Thyroid gland (tissue), 4 donors: ENCODE measurements around the gene TBC1D17. TPM values are rescaled to one million over a fixed set of nuclear protein-coding genes. Genes with fewer than 3 reads are reported as not detected.

Source experiments
- DNase-seq, 2 donors: peaks; one replicate each; pipeline ENCODE4 v3.0.0-alpha.2; 2019
- H3K27ac ChIP-seq, 3 donors: fragments of 200-600 bp; sonication (generic); 1 replicate in 2 of 3; 2 replicates in 1 of 3; pipeline ENCODE4 v1.5.1; 2016 to 2019; ENCODE audit warnings: mild to moderate bottlenecking in 1 of 3, moderate library complexity in 1 of 3
- H3K27me3 ChIP-seq: fragments of 200-600 bp; sonication (generic); one replicate; pipeline ENCODE4 v1.5.1; 2019
- H3K36me3 ChIP-seq, 2 donors: fragments of 200-600 bp; sonication (generic); one replicate each; pipeline ENCODE4 v1.5.1; 2016 to 2019
- H3K4me1 ChIP-seq, 2 donors: fragments of 200-600 bp; sonication (generic); one replicate each; pipeline ENCODE4 v1.5.1; 2017 to 2019
- H3K4me3 ChIP-seq, 3 donors: fragments of 200-600 bp; sonication (generic); replicated peaks in 1 of 3; 1 replicate in 2 of 3; 2 replicates in 1 of 3; pipeline ENCODE4 v1.5.1; 2016; ENCODE audit warnings: mild to moderate bottlenecking in 1 of 3
- H3K9me3 ChIP-seq: fragments of 200-600 bp; sonication (generic); one replicate; pipeline ENCODE4 v1.5.1; 2017
- POLR2A ChIP-seq, 2 donors: fragments of 450-650 bp; IDR thresholded peaks; one replicate each; pipeline ENCODE4 v1.6.1; 2017; ENCODE audit warnings: antibody characterized with exemption in 2 of 2, mild to moderate bottlenecking in 2 of 2, moderate library complexity in 1 of 2
- WGBS, 2 donors: methylation state at CpG; one replicate each; pipeline ENCODE4 v1.1.5; 2017; 5-methylcytosine and 5-hydroxymethylcytosine counted together
- intact Hi-C: fragments of 100-400 bp; cut with DNase I; formaldehyde crosslinking; loops from one replicate; pipeline ENCODE4 v1.15.1; 2023
- total RNA-seq, 4 donors: library from RNA; depleted of rRNA; stranded (reverse); fragments of >200 nt; gene quantifications; one replicate each; pipeline ENCODE4 v1.2.3, GENCODE V29; 2016
- TF ChIP-seq, protein P1 (sequence below), 6 experiments: fragments of 200-600 bp in 3 of 6; fragments of 450-650 bp in 3 of 6; sonication (generic) in 3 of 6; IDR thresholded peaks; one replicate each; pipeline ENCODE4 v1.5.1; 2016 to 2019; ENCODE audit warnings: antibody characterized with exemption in 6 of 6, mild to moderate bottlenecking in 2 of 6, inconsistent platforms in 1 of 6, moderate library complexity in 1 of 6

Gene TBC1D17
- total RNA-seq, 4 donors from 2014 or later = 28.5 to 41.9 (median 39.7) TPM

DNA sequence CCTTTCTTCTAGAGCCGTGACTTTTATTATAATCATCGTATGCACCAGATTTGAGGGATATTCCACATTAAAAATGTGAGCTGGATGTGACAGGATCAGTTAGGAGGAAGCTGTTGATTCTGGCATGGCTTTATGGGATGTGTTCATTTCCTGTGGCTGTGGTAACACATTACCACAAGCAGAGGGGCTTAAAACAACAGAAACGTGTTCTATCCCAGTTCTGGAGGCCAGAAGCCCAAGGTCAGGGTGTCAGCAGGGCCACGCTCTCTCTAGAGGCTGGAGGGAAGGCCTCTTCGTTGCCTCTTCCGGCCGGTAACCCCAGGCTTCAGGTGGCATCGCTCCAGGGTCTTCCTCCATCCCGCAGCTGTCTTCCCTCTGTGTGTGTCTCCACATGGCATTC, 44.9 kb upstream of the TBC1D17 start:
- DNase-seq = no peak
- TF ChIP-seq POLR2A (IDR thresholded peaks at IDR 0.05) = no peak
- TF ChIP-seq, protein P1, sequence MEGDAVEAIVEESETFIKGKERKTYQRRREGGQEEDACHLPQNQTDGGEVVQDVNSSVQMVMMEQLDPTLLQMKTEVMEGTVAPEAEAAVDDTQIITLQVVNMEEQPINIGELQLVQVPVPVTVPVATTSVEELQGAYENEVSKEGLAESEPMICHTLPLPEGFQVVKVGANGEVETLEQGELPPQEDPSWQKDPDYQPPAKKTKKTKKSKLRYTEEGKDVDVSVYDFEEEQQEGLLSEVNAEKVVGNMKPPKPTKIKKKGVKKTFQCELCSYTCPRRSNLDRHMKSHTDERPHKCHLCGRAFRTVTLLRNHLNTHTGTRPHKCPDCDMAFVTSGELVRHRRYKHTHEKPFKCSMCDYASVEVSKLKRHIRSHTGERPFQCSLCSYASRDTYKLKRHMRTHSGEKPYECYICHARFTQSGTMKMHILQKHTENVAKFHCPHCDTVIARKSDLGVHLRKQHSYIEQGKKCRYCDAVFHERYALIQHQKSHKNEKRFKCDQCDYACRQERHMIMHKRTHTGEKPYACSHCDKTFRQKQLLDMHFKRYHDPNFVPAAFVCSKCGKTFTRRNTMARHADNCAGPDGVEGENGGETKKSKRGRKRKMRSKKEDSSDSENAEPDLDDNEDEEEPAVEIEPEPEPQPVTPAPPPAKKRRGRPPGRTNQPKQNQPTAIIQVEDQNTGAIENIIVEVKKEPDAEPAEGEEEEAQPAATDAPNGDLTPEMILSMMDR (IDR thresholded peaks at IDR 0.05) = no peak
- H3K27me3 ChIP-seq = no peaks in the 10 kb centered on the region
- WGBS, 2 donors = 77 to 84% methylated on average over 9 of the region's 9 CpGs
- H3K9me3 ChIP-seq = no peaks in the 10 kb centered on the region
- no peaks in the 10 kb centered on the region for H3K4me1 ChIP-seq
- H3K27ac ChIP-seq = no peak overlapping the region
- intact Hi-C loops = no loop called here
- H3K4me3 ChIP-seq = no peak overlapping the region
- H3K36me3 ChIP-seq = peaks cover 73 to 80% of the 10 kb centered on the region in 2 donors

DNA sequence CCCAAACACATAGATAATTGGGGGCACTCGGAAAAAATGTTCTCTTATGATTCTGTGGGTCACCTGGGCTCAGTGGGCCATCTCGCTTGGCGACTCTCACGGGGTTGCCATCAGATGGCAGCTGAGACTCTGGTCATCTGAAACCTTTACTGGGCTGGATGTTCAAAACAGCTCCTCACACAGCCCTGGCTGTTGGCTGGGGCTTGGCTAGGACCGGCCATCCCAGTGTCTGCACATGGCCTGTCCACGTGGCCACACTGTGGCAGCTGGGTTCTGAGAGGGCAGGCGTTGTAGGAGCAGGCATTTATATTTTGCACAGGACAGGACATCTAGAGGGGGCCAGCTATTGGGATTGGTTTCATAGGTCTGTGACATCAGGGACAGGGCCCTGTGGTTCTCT, 43.9 kb upstream of the TBC1D17 start:
- Histone ChIP-seq H3K27ac (no peak overlapping the region), H3K36me3 (peaks cover 81 to 84% of the 10 kb centered on the region in 2 donors), H3K4me1 (no peaks in the 10 kb centered on the region), H3K9me3 (no peaks in the 10 kb centered on the region), H3K27me3 (no peaks in the 10 kb centered on the region), H3K4me3 (no peak overlapping the region)
- TF ChIP-seq, protein P1 (IDR thresholded peaks at IDR 0.05) = no peak
- TF ChIP-seq POLR2A (IDR thresholded peaks at IDR 0.05) = no peak
- intact Hi-C loops = no loop called here
- no peak for DNase-seq
- WGBS, 2 donors = 96 to 98% methylated on average over 5 to 7 of the region's 7 CpGs

DNA sequence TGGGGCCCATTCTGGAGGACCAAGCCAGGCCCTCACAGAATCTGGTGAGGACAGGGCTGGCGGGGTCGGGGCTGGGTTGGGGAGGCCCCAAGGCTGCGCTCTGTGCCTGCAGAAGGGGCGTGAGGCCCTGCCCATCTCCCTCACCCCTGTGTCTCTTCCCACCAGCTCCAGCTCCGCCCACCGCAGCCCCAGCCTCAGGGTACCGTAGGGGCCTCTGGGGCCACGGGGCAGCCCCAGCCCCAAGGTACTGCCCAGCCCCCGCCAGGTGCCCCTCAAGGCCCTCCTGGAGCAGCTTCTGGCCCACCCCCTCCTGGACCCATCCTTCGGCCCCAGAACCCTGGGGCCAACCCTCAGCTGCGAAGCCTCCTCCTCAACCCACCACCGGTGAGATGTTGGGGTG, 41.9 kb upstream of the TBC1D17 start:
- 94 to 100% methylated on average over 3 to 6 of the region's 12 CpGs for WGBS, 2 donors
- Histone ChIP-seq H3K4me1 (no peaks in the 10 kb centered on the region), H3K9me3 (no peaks in the 10 kb centered on the region), H3K27me3 (no peaks in the 10 kb centered on the region), H3K27ac (no peak overlapping the region), H3K36me3 (peaks cover 72 to 81% of the 10 kb centered on the region in 2 donors), H3K4me3 (no peak overlapping the region)
- intact Hi-C loops = no loop called here
- no peak for DNase-seq
- TF ChIP-seq, protein P1 (IDR thresholded peaks at IDR 0.05) = no peak
- no peak for TF ChIP-seq POLR2A (IDR thresholded peaks at IDR 0.05)

DNA sequence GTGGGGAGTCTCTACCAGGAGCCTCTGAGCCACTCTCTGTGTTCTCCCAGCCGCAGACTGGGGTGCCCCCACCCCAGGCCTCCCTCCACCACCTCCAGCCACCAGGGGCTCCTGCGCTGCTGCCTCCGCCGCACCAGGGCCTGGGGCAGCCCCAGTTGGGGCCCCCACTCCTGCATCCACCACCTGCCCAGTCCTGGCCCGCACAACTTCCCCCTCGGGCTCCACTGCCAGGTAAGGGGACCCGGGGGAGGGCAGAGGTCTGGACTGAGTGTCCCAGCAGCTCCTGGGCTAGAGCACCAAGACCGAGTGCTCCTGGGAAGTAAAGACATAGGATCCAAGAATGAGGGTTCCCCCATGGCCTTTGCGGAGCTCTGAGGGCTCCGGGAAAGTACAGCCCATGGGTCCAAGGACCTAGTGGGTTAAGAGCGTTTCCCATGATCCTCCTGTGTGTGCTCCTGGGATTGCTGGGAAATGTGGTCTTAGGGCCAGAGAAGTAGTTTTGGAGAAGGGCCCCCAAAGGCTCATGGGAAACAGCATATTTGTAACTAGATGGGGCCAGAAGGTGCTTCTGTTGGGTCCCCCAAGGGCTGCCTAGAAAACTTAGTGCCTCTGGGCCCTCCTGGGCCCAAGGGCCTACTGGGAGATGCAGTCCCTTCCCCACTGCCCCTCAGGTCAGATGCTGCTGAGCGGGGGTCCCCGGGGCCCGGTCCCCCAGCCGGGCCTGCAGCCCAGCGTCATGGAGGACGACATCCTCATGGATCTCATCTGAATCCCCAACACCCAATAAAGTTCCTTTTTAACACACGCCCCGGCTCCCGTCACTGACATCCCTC, 41.1 kb upstream of the TBC1D17 start:
- Histone ChIP-seq H3K4me1 (no peaks in the 10 kb centered on the region), H3K27ac (no peak overlapping the region), H3K9me3 (no peaks in the 10 kb centered on the region), H3K4me3 (no peak overlapping the region), H3K27me3 (no peaks in the 10 kb centered on the region), H3K36me3 (peaks cover 63 to 73% of the 10 kb centered on the region in 2 donors)
- 91 to 93% methylated on average over 14 of the region's 20 CpGs for WGBS, 2 donors
- TF ChIP-seq, protein P1 (IDR thresholded peaks at IDR 0.05) = no peak
- TF ChIP-seq POLR2A (IDR thresholded peaks at IDR 0.05) = no peak
- no peak for DNase-seq
- intact Hi-C loops = no loop called here

DNA sequence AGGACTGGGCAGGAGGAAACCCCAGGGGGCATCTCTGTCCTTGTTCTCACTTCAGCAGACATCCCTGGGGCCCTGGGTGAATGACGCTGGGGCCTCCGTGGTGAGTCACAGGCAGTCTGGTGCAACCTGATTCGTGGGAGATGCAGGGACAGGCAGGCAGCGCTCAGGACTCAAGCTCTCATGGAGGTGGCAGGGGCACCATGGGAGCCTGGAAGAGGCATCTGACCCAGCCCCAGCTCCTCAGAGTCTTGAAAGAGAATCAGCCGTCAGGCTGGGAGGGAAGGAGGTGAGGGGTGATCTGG, 40.5 kb upstream of the TBC1D17 start:
- DNase-seq = no peak
- H3K36me3 ChIP-seq = peaks cover 58 to 67% of the 10 kb centered on the region in 2 donors
- TF ChIP-seq, protein P1 (IDR thresholded peaks at IDR 0.05) = no peak
- no peak for TF ChIP-seq POLR2A (IDR thresholded peaks at IDR 0.05)
- intact Hi-C loops = no loop called here
- WGBS, 2 donors = 94% methylated on average over 5 of the region's 5 CpGs
- no peak overlapping the region for H3K27ac ChIP-seq
- H3K4me3 ChIP-seq = no peak overlapping the region
- no peaks in the 10 kb centered on the region for H3K9me3 ChIP-seq
- H3K4me1 ChIP-seq = no peaks in the 10 kb centered on the region
- no peaks in the 10 kb centered on the region for H3K27me3 ChIP-seq
